H9 (cell line): Measurements from ENCODE around the gene DLL3. TPM values are rescaled to one million over a fixed set of nuclear protein-coding genes. Genes with fewer than 3 reads are reported as not detected.
A peak's percentile ranks its signal among the peaks of the same experiment; 100 is the strongest.

Source experiments
- DNase-seq: peaks from one replicate; pipeline ENCODE4 v3.0.0-alpha.2; 2017
- H2AFZ ChIP-seq: one replicate; pipeline ENCODE4 v1.6.1; 2013; ENCODE audit warnings: mild to moderate bottlenecking, low read length, control low read depth, moderate library complexity
- H2AK5ac ChIP-seq: 2 replicates; pipeline ENCODE4 v1.6.1; 2013; ENCODE audit warnings: low read length, control low read depth, mixed read lengths; ENCODE audit not compliant: insufficient read length
- H2BK120ac ChIP-seq: one replicate; pipeline ENCODE4 v1.6.1; 2013; ENCODE audit warnings: low read depth, mild to moderate bottlenecking, low read length, control low read depth, inconsistent platforms; ENCODE audit not compliant: poor library complexity, severe bottlenecking
- H2BK12ac ChIP-seq: 2 replicates; pipeline ENCODE4 v1.6.1; 2013; ENCODE audit warnings: low read length, control low read depth, mixed read lengths, low read depth; ENCODE audit not compliant: insufficient read length
- H2BK15ac ChIP-seq: 2 replicates; pipeline ENCODE4 v1.6.1; 2013; ENCODE audit warnings: low read depth, low read length, control low read depth
- H2BK20ac ChIP-seq: one replicate; pipeline ENCODE4 v1.6.1; 2013; ENCODE audit warnings: low read depth, mild to moderate bottlenecking, low read length, control low read depth, inconsistent platforms; ENCODE audit not compliant: poor library complexity, severe bottlenecking
- H2BK5ac ChIP-seq: 2 replicates; pipeline ENCODE4 v1.6.1; 2013; ENCODE audit warnings: low read length, control low read depth, mixed read lengths; ENCODE audit not compliant: insufficient read length
- H3K14ac ChIP-seq: 2 replicates; pipeline ENCODE4 v1.6.1; 2013; ENCODE audit warnings: low read length, control low read depth; ENCODE audit not compliant: insufficient read depth
- H3K18ac ChIP-seq: 2 replicates; pipeline ENCODE4 v1.6.1; 2013; ENCODE audit warnings: low read depth, mild to moderate bottlenecking, mixed read lengths, low read length, control low read depth; ENCODE audit not compliant: insufficient read length
- H3K23ac ChIP-seq: 2 replicates; pipeline ENCODE4 v1.6.1; 2013; ENCODE audit warnings: low read length, control low read depth, mixed read lengths, low read depth; ENCODE audit not compliant: insufficient read length
- H3K23me2 ChIP-seq: 2 replicates; pipeline ENCODE4 v1.6.1; 2013; ENCODE audit warnings: low read depth, mild to moderate bottlenecking, mixed read lengths, low read length, control low read depth; ENCODE audit not compliant: insufficient read length, poor library complexity, severe bottlenecking
- H3K27ac ChIP-seq: 2 replicates; pipeline ENCODE4 v1.5.1; 2013; ENCODE audit warnings: low read length, control low read depth, mixed read lengths, low read depth; ENCODE audit not compliant: insufficient read length
- H3K27me3 ChIP-seq: 2 replicates; pipeline ENCODE4 v1.6.1; 2013; ENCODE audit warnings: low read length, control low read depth, inconsistent platforms; ENCODE audit not compliant: insufficient read depth
- H3K4ac ChIP-seq: 2 replicates; pipeline ENCODE4 v1.6.1; 2013; ENCODE audit warnings: low read depth, mild to moderate bottlenecking, control low read depth, inconsistent platforms, low read length, moderate library complexity
- H3K4me1 ChIP-seq: 2 replicates; pipeline ENCODE4 v1.6.1; 2013; ENCODE audit warnings: low read length, control low read depth, inconsistent platforms; ENCODE audit not compliant: insufficient read depth
- H3K4me2 ChIP-seq: 2 replicates; pipeline ENCODE4 v1.6.1; 2013; ENCODE audit warnings: low read length, control low read depth, mixed read lengths; ENCODE audit not compliant: insufficient read length, insufficient read depth
- H3K56ac ChIP-seq: 2 replicates; pipeline ENCODE4 v1.6.1; 2013; ENCODE audit warnings: low read depth, mild to moderate bottlenecking, mixed read lengths, low read length, control low read depth; ENCODE audit not compliant: insufficient read length
- H3K79me1 ChIP-seq: 2 replicates; pipeline ENCODE4 v1.6.1; 2013; ENCODE audit warnings: low read depth, mild to moderate bottlenecking, moderate library complexity, low read length, control low read depth, inconsistent platforms; ENCODE audit not compliant: insufficient read depth, poor library complexity, severe bottlenecking
- H3K79me2 ChIP-seq: 2 replicates; pipeline ENCODE4 v1.6.1; 2013; ENCODE audit warnings: low read length, control low read depth, inconsistent platforms; ENCODE audit not compliant: insufficient read depth
- H3K9ac ChIP-seq: 2 replicates; pipeline ENCODE4 v1.6.1; 2013; ENCODE audit warnings: low read length, control low read depth, mixed read lengths; ENCODE audit not compliant: insufficient read length; ENCODE audit errors: extremely low read depth
- H3K9me3 ChIP-seq: one replicate; pipeline ENCODE4 v1.6.1; 2013; ENCODE audit warnings: low read depth, low read length, inconsistent platforms; ENCODE audit not compliant: control insufficient read depth
- H3T11ph ChIP-seq: one replicate; pipeline ENCODE4 v1.6.1; 2013; ENCODE audit warnings: mild to moderate bottlenecking, low read length, control low read depth, inconsistent platforms
- H4K20me1 ChIP-seq: one replicate; pipeline ENCODE4 v1.6.1; 2013; ENCODE audit not compliant: control insufficient read depth, insufficient read length, insufficient read depth
- H4K5ac ChIP-seq: 2 replicates; pipeline ENCODE4 v1.6.1; 2013; ENCODE audit warnings: low read depth, mild to moderate bottlenecking, mixed read lengths, low read length, control low read depth; ENCODE audit not compliant: insufficient read length
- H4K8ac ChIP-seq: replicated peaks from 2 replicates; pipeline ENCODE4 v1.6.1; 2013; ENCODE audit warnings: low read length, control low read depth, mixed read lengths, low read depth; ENCODE audit not compliant: insufficient read length
- H4K91ac ChIP-seq: 2 replicates; pipeline ENCODE4 v1.6.1; 2013; ENCODE audit warnings: low read depth, mild to moderate bottlenecking, moderate library complexity, mixed read lengths, low read length, control low read depth; ENCODE audit not compliant: insufficient read length
- H3K27ac Mint-ChIP-seq, 3 experiments: 2 replicates in 2 of 3; 3 replicates in 1 of 3; pipeline ENCODE4 v1.8.0; 2020 to 2021; ENCODE audit warnings: mixed read lengths in 3 of 3, mild to moderate bottlenecking in 1 of 3, moderate library complexity in 1 of 3
- H3K27me3 Mint-ChIP-seq: 2 replicates; pipeline ENCODE4 v1.8.0; 2021; ENCODE audit warnings: low read depth, mild to moderate bottlenecking, moderate library complexity, mixed read lengths
- H3K36me3 Mint-ChIP-seq, 3 experiments: 2 replicates in 2 of 3; 3 replicates in 1 of 3; pipeline ENCODE4 v1.8.0; 2020 to 2021; ENCODE audit warnings: low read depth in 3 of 3, mixed read lengths in 3 of 3; ENCODE audit not compliant: insufficient read depth in 1 of 3
- H3K4me1 Mint-ChIP-seq, 2 experiments: 2 replicates each; pipeline ENCODE4 v1.8.0; 2020; ENCODE audit warnings: mixed read lengths in 2 of 2
- H3K4me3 Mint-ChIP-seq, 2 experiments: 2 replicates in 1 of 2; 3 replicates in 1 of 2; pipeline ENCODE4 v1.8.0; 2020 to 2021; ENCODE audit warnings: mild to moderate bottlenecking in 2 of 2, mixed read lengths in 2 of 2, moderate library complexity in 1 of 2
- H3K9me3 Mint-ChIP-seq, 2 experiments: 2 replicates in 1 of 2; 3 replicates in 1 of 2; pipeline ENCODE4 v1.8.0; 2020; ENCODE audit warnings: mild to moderate bottlenecking in 2 of 2, mixed read lengths in 2 of 2, moderate library complexity in 1 of 2
- WGBS: extraction: QIAGEN DNeasy Blood & Tissue Kit; methylation state at CpG from one replicate; pipeline ENCODE4 v1.1.7; 2013; ENCODE audit warnings: missing lambda C conversion rate, low lambda C conversion rate, mixed read lengths; ENCODE audit not compliant: insufficient read length; ENCODE audit errors: extremely low coverage; 5-methylcytosine and 5-hydroxymethylcytosine counted together
- total RNA-seq: library from RNA; stranded (reverse); gene quantifications from 2 replicates; pipeline ENCODE4 v1.2.1, GENCODE V29; 2021
- TF ChIP-seq, protein P1 (sequence below): fragments of 200-600 bp; sonication (generic); conservative IDR thresholded peaks from 3 replicates; pipeline ENCODE4 v1.8.0; 2021; ENCODE audit warnings: antibody characterized with exemption, mild to moderate bottlenecking

DLL3 gene
- total RNA-seq, 1 experiment from 2014 or later: 2.5 TPM

DNA sequence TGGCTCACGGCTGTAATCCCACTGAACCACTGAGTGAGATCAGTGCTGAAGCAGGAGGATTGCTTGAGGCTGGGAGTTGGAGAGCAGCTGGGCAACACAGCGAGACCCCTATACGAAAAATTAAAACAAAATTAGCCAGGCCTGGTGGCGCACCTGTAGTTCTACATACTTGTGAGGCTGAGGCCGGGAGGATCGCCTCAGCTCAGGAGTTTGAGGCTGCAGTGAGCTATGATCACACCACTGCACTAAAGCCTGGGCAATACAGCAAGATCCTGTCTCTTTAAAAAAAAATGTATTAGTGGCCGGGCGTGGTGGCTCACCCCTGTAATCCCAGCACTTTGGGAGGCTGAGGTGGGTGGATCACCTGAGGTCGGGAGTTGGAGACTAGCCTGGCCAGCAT lies 9.9 kb downstream of the DLL3 start:
- TF ChIP-seq, protein P1, sequence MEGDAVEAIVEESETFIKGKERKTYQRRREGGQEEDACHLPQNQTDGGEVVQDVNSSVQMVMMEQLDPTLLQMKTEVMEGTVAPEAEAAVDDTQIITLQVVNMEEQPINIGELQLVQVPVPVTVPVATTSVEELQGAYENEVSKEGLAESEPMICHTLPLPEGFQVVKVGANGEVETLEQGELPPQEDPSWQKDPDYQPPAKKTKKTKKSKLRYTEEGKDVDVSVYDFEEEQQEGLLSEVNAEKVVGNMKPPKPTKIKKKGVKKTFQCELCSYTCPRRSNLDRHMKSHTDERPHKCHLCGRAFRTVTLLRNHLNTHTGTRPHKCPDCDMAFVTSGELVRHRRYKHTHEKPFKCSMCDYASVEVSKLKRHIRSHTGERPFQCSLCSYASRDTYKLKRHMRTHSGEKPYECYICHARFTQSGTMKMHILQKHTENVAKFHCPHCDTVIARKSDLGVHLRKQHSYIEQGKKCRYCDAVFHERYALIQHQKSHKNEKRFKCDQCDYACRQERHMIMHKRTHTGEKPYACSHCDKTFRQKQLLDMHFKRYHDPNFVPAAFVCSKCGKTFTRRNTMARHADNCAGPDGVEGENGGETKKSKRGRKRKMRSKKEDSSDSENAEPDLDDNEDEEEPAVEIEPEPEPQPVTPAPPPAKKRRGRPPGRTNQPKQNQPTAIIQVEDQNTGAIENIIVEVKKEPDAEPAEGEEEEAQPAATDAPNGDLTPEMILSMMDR: no peak
- no CpG with 5 or more reads among the region's 9 CpGs for WGBS
- H3K4ac ChIP-seq: no peak overlapping the region
- H3K9me3 ChIP-seq: no peaks in the 10 kb centered on the region
- no peak overlapping the region for H3K56ac ChIP-seq
- H4K8ac ChIP-seq: no peak overlapping the region
- no peak overlapping the region for H2BK120ac ChIP-seq
- H3K27ac ChIP-seq: no peak overlapping the region
- H3K79me2 ChIP-seq: no peaks in the 10 kb centered on the region
- no peaks in the 10 kb centered on the region for H3K4me1 ChIP-seq
- DNase-seq: no peak
- H2BK15ac ChIP-seq: no peak overlapping the region
- peaks cover 19% of the 10 kb centered on the region; the same call in 1 of the 2 replicates for H3K27me3 ChIP-seq
- peak overlapping the region in 1 of 2 experiments; percentile 83; a peak in 1 of 5 replicates for H3K4me3 Mint-ChIP-seq
- H2BK12ac ChIP-seq: no peak overlapping the region
- H2BK5ac ChIP-seq: no peak overlapping the region
- peaks cover 9 to 10% of the 10 kb centered on the region in 2 experiments for H3K4me1 Mint-ChIP-seq
- no peak overlapping the region for H4K5ac ChIP-seq
- H4K20me1 ChIP-seq: no peaks in the 10 kb centered on the region
- no peaks in the 10 kb centered on the region for H3K79me1 ChIP-seq
- peaks cover 86% of the 10 kb centered on the region for H3K27me3 Mint-ChIP-seq
- no peak overlapping the region for H2AK5ac ChIP-seq
- no peak overlapping the region for H4K91ac ChIP-seq
- no peak overlapping the region for H3K14ac ChIP-seq
- no peak overlapping the region for H3K27ac Mint-ChIP-seq
- H3K9ac ChIP-seq: no peak overlapping the region
- H3K9me3 Mint-ChIP-seq: peaks cover 7 to 11% of the 10 kb centered on the region in 2 experiments; a peak in 4 of 5 replicates
- H2AFZ ChIP-seq: no peak overlapping the region
- no peak overlapping the region for H3T11ph ChIP-seq
- H3K23me2 ChIP-seq: peaks cover 10% of the 10 kb centered on the region
- H2BK20ac ChIP-seq: no peak overlapping the region
- no peak overlapping the region for H3K18ac ChIP-seq
- H3K4me2 ChIP-seq: no peak overlapping the region
- peaks cover 0 to 5% (median 3%) of the 10 kb centered on the region in 3 experiments; a peak in 2 of 7 replicates for H3K36me3 Mint-ChIP-seq
- H3K23ac ChIP-seq: no peak overlapping the region
